Fibroblast of peridontal ligament (primary cell): ENCODE data around the gene TXNIP.
"Not testable (repeated sequence)": the region's sequence is repeated elsewhere in the genome, so short reads cannot be mapped to it uniquely, and the experiment has no call there.

Experiments used
- DNase-seq: peaks from one replicate; pipeline ENCODE4 v3.0.0-alpha.2; 2010; ENCODE audit errors: extremely low read depth

The TXNIP gene, protein sequence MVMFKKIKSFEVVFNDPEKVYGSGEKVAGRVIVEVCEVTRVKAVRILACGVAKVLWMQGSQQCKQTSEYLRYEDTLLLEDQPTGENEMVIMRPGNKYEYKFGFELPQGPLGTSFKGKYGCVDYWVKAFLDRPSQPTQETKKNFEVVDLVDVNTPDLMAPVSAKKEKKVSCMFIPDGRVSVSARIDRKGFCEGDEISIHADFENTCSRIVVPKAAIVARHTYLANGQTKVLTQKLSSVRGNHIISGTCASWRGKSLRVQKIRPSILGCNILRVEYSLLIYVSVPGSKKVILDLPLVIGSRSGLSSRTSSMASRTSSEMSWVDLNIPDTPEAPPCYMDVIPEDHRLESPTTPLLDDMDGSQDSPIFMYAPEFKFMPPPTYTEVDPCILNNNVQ

GRCh38 chr1:145996433-145997015 is at the start of gene TXNIP:
TSS of gene TXNIP (minus strand) at chr1:145996579. CDS start at chr1:145996266, 313 bp downstream.
- DNase-seq, result peak; percentile 97

DNA sequence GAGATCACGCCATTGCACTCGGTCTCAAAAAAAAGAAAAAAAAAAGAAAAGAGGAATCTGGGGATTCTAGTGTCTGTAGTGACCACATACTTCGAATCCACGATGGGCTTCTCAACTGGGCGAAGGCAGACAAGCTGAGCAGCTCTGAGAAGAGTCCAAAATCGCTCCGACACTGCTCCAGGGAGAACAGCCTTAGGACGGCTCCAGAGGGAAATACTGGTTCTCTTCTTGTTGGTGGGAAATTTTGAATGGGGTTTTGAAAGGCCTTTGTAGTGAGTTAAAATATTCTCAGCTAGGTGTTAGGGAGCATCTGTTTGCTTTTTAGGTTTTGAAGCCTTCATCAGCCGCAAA is 43.4 kb upstream of the TXNIP start:
- DNase-seq, result no peak

GRCh38 chr1:146036965-146037646 is 40.7 kb upstream of the TXNIP start:
- DNase-seq, result peak; percentile 95

- DNase-seq, result no peak
Measured at GRCh38 chr1:146036241-146036964, 40.0 kb upstream of the TXNIP start.

- no peak for DNase-seq
Measured at GRCh38 chr1:146035048-146035423, 38.7 kb upstream of the TXNIP start.

DNA sequence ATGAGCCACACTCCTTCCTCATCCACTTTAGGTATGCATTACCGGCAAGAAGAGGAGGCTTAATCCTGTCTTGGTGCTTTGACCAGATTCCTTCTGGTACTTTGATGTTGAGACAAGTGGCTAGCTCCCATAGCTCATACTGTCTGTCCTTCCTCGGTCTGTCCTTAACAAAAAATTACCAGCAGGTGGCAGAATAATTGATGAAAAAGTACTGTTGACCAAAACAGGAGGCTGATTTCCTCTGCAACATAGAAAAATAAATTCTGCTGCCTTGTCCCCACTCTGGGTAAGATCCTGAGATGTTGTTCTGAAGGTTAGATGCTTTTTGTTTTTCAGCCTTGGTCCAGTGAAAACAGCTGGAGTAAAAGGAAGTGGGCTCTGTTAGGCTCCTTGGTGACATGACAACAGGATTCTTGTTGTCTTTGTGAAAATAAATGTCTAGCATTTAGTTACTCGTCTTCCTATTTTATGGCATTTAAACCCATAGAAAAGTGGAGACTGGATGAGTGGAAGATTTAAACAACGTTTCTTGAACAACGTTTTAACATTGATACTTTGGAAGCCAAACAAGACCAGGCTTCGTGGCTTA is 36.3 kb upstream of the TXNIP start:
- peak; percentile 72 for DNase-seq

GRCh38 chr1:146031476-146031875 is 35.1 kb upstream of the TXNIP start:
- no peak for DNase-seq

DNA sequence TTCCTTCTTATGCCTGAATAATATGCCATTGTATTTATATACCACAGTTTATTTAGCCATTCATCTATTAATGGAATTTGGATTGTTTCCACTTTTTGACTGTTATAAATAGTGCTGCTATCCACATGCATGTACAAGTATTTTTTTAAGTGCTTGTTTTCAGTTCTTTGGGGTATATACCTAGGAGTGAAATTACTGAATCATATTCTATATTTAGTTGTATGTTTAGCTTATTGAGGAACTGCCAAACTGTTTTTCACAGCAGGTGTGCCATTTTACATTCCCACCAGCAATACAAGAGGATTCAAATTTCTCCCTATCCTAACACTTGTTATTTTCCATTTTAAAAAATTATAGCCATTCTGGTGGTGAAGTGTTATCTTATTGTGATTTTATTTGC is 32.7 kb upstream of the TXNIP start:
- no peak for DNase-seq

DNA sequence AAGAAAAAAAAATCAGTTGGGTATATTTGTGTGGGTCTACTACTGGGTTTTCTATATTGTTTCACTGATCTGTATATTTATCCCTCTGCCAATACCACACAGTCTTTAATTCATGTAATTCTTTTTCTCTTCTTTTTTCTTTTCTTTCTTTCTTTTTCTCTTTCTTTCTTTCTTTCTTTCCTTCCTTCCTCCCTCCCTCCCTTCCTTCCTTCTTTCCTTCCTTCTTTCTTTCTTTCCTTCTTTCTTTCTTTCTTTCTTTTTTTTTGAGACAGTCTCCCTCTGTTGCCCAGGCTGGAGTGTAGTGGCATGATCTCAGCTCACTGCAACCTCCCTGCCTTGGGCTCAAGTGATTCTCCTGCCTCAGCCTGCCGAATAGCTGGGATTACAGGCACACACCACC is 30.3 kb upstream of the TXNIP start:
- not testable (repeated sequence) for DNase-seq

DNA sequence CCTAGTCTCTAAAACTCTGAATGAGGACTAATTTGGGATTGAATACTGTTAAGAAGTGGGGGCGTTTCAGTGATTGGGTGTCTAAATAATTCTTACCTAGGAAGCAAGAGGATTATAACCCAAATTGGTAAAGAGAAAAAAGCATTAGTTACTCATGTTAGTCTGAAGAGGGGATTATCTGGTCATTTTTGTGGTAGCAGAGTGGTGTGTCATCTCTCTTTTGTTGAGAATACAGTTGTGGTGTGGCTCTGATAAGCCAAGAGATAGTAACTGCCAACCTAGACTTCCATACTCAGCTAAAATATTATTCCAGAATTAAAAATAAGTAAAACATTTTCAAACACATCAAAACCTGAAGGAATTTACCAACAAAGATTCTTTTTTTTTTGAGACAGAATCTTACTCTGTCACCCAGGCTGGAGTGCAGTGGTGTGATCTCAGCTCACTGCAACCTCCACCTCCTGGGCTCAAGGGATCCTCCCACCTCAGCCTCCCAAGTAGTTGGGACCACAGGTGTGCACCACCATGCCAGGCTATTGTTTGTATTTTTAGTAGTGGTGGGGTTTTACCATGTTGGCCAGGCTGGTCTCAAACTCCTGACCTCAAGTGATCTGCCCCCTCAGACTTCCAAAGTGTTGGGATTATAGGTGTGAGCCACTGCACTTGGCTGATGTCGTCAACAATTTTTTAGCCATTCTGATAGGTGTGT is 29.6 kb upstream of the TXNIP start:
- DNase-seq, result not testable (repeated sequence)

GRCh38 chr1:146022403-146023127 is 26.2 kb upstream of the TXNIP start:
- DNase-seq, result no peak

DNA sequence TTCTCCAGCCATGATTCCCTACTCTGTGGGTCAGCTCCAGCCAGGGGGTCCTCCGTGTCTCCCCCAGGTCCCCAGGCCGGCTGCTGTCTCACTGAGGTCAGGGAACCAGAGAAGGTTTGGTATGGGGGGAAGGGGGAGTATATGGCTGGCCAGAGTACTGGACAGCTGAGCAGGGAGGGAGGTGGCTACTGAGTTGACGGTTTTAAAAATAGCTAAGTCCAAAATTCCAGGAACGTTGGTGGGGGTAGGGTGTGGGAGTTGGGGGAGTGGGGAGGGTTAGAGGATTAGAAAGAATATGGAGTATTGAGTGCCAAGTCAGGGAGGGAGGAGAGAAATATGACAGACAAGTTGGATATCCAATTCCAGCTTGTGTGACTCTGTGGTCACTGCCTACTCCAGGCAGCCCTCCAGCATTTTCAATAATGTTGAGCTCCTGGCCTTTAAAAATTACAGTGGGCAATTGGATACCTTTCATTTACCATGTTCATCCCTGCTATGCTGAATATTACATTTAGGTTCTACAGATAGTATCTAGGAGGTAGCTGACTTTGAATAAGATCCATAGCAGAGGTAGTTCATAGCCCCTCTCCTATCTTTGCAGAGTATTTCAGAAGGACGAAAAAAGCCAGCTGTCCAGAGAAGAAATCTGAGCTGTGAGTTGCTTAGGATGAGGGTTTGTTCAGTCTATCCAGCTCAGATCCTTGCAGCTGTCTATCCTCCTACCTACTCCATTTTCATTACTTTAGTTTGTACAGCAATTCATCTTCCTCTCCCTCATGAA is 25.4 kb upstream of the TXNIP start, which contains the start of gene HJV:
Gene HJV, minus strand, starts transcription at position 114 of the 781 bp plus-strand sequence. CDS start 1,504 bp downstream, outside the sequence.
- DNase-seq, result no peak

DNA sequence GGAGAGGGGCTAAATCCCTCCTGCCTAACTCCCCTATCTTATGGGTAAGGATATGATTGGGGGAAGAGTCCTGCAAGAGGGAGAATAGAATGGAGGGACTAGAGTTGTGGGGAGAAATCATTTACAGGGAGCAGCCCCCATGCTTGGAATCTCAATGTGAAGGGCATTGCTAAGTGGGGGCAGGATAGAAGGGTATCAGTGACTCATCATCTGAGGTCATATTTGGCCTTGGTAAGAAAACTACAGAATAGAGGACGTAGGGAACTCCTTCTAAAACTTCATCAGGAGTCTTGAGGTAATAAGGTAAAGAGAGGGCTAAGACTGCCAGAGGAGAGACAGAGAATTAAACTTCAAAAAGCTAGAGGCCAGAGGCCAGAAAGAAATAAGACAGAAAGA is 24.7 kb upstream of the TXNIP start:
- no peak for DNase-seq

DNA sequence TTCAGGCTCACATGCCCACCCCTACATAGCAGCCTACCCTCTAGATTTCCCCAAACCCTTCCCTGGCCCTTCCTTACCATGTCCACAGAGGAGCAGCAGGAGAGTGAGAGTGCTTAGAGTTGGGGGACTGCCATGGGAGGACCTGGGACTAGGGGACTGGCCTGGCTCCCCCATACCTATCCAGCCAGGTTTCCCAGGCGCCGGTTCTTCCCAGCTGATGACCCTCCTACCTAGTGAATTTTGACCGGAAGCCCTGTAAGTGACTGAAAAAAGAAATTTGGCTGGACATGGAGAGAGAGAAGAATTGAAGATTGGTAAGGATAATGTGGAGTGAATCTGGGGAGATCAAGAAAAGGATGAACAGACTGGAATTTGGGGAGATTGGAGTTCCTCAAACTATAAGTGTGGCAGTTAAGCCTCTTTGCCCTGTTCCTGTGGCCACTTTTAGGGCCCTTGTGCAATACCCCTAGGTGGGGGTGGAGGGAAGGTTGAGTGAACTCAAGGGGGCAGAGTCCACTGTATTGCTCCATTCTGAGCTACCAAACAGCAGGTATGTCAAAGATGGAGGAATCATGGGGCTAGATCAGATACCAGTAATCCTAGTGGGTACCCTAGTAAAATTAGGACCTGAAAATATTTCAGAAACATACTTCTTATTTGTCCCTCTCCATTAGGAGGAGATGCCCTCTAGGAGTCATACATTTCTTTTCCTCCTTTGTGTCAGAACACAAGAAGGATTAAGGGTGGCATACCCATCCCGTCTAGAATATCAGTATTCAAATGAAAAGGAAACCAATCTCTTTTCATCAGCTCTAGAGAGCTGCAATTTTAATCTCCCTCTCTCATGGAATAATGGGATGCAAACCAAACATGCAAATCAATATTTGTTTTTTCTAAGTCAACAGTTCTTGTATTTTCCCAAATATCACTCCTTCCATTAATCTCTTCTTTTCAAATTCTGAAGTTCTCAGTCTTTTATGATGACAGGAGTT is 24.0 kb upstream of the TXNIP start:
- no peak for DNase-seq

- no peak for DNase-seq
Measured at GRCh38 chr1:146019231-146020057, 23.1 kb upstream of the TXNIP start.

DNA sequence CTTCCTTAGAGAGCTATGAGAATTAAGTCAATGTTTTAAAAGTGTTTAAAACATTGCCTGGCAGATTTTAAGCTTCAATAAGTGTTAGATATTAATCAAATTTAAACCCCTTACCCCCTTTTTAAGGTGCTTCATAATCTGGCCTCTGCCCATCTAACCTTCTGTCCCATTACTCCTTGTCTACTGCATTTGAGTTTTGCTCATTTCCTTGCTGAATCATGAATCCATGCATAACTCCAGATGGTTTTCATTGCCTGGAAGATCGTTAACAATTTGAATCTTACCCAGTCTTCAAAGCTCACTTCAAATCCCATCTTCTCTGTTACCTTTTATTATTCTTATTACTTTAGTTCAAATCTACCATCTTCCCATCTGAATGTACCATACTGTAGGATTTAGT is 20.5 kb upstream of the TXNIP start:
- peak; percentile 66 for DNase-seq

GRCh38 chr1:146013559-146013922 is 17.2 kb upstream of the TXNIP start:
- no peak for DNase-seq
